HL-60 (cell line): ENCODE measurements around the gene TAF13.
"Not testable (repeated sequence)": the region's sequence is repeated elsewhere in the genome, so short reads cannot be mapped to it uniquely, and the experiment has no call there.

Experiments used
- DNase-seq, 2 experiments: peaks; one replicate each; pipeline ENCODE4 v3.0.0-alpha.2; 2010 to 2020; ENCODE audit warnings: low read depth in 1 of 2, low spot score in 1 of 2
- H3K27ac ChIP-seq: fragments of 250-450 bp; sonication (Bioruptor Pico); replicated peaks from 2 replicates; pipeline ENCODE4 v1.5.1; 2020; ENCODE audit warnings: mild to moderate bottlenecking, moderate library complexity
- H3K27me3 ChIP-seq: fragments of 250-450 bp; sonication (Bioruptor Pico); 2 replicates; pipeline ENCODE4 v1.5.1; 2021; ENCODE audit warnings: mild to moderate bottlenecking, moderate library complexity; ENCODE audit not compliant: insufficient read depth, poor library complexity, severe bottlenecking
- H3K4me3 ChIP-seq: replicated peaks from 2 replicates; pipeline ENCODE4 v1.5.1; 2011; ENCODE audit warnings: mild to moderate bottlenecking, control low read depth, low read length; ENCODE audit not compliant: insufficient read depth
- CTCF ChIP-seq: IDR thresholded peaks from one replicate; pipeline ENCODE4 v1.5.1; 2011; ENCODE audit warnings: low read length, control low read depth, inconsistent platforms; ENCODE audit not compliant: insufficient read depth
- GABPA ChIP-seq: IDR thresholded peaks from 2 replicates; pipeline ENCODE4 v1.6.1; 2012; ENCODE audit warnings: low read depth
- POLR2AphosphoS5 ChIP-seq: IDR thresholded peaks from 2 replicates; pipeline ENCODE4 v1.6.1; 2012; ENCODE audit warnings: low read depth
- REST ChIP-seq: IDR thresholded peaks from 2 replicates; pipeline ENCODE4 v1.6.1; 2012; ENCODE audit warnings: low read depth; ENCODE audit not compliant: insufficient replicate concordance
- SPI1 ChIP-seq: IDR thresholded peaks from 2 replicates; pipeline ENCODE4 v1.6.1; 2012; ENCODE audit warnings: low read depth, mild to moderate bottlenecking, borderline replicate concordance

Gene TAF13

DNA sequence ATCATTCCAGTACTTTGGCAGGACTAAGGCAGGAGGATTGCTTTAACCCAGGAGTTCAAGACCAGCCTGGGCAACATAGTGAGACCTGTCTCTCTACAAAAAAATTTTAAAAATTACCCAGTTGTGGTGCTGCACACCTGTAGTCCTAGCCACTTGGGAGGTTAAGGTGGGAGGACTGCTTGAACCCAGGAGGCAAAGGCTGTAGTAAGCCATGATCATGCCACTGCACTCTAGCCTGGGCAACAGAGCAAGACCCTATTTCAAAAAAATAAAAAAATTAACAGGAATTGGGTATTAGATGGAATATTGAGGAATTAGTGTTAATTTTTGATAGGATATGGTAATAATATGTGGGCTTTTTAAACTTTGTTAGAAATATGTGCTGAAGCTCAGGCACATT, 16.8 kb downstream of the TAF13 start:
- TF ChIP-seq GABPA (no peak), POLR2AphosphoS5 (no peak), SPI1 (no peak), CTCF (no peak), REST (no peak)
- H3K4me3 ChIP-seq: no peak overlapping the region
- no peak for DNase-seq
- H3K27ac ChIP-seq: no peak overlapping the region
- H3K27me3 ChIP-seq: no peaks in the 10 kb centered on the region

DNA sequence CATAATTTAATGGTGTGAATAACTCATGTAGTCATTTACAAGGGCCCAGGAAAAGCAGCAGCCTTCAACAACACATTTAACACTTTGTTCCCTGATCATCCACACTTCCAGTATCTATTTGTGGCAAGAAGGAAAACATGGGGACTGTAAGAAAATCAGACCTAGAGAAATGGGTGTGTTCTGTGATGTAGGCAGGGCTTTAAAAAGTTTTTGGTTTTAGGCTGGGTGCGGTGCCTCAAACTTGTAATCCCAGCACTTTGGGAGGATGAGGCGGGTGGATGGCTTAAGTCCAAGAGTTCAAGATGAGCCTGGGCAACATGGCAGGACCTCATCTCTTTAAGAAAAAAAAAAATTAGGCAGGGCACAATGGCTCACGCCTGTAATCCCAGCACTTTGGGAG, 19.7 kb downstream of the TAF13 start:
- TF ChIP-seq POLR2AphosphoS5: no peak
- no peak for TF ChIP-seq CTCF
- no peak for TF ChIP-seq REST
- TF ChIP-seq GABPA: no peak
- TF ChIP-seq SPI1: no peak
- no peak overlapping the region for H3K27ac ChIP-seq
- H3K27me3 ChIP-seq: no peaks in the 10 kb centered on the region
- no peak for DNase-seq
- no peak overlapping the region for H3K4me3 ChIP-seq

DNA sequence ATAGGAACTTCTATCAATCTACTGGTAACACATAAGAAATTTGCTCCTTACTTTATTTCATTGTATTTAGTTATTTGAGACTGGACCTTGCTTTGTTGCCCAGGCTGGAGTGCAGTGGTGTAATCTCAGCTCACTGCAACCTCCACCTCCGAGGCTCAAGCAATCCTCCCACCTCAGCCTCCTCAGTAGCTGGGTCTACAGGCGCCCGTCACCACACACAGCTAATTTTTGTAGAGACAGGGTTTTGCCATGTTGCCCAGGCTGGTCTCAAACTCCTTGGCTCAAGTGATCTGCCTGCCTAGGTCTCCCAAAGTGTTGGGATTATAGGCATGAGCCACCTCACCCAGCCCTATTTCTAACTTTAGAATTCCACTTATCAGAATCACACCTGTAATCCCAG, 23.7 kb downstream of the TAF13 start:
- H3K27me3 ChIP-seq, DNase-seq, H3K4me3 ChIP-seq, H3K27ac ChIP-seq: not testable (repeated sequence)

DNA sequence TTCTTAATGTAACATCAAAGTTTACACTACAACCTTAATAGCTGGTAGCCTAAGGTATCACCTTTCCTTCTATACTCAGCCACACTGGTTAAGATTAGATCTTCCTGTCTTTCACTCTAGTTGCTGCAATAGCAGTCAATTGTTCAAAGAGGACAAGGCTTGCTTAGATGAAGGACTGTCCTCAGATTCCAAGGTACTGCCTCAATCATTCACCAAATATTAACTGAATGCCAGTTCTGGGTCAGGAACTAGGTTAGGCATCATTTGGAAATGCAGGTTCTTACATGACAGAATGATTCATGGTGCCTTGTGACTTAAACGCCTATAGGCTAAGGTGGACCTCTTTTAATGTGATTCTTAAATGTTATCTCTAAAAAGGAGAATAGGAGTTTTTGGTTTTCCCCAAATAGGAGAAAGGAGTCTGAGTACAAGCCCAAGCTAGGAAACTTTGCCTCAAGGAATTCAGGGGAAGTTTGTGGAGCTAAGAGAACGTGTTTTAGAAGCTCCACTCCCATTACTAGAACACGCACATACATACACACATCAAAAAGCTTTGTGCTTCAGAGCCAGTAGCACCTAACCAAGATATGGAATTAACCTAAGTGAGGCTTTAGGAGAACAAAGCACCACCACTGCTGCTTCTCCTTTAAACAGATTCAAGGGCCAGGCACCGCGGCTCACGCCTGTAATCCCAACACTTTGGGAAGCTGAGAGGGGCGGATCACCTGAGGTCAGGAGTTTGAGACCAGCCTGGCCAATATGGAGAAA, 25.4 kb downstream of the TAF13 start:
- TF ChIP-seq REST (no peak), SPI1 (no peak), CTCF (no peak), POLR2AphosphoS5 (no peak), GABPA (no peak)
- Histone ChIP-seq H3K27me3 (no peaks in the 10 kb centered on the region), H3K4me3 (no peak overlapping the region), H3K27ac (no peak overlapping the region)
- DNase-seq: no peak
